Activated CD4-positive, alpha-beta T cell treated with anti-CD3 and anti-CD28 coated beads, Interleukin-2, amount 50 U/mL, for 16 hours (primary cell): ENCODE results near the gene CIAO2A.
"Not testable (repeated sequence)": the region's sequence is repeated elsewhere in the genome, so short reads cannot be mapped to it uniquely, and the experiment has no call there.

Source experiments
- DNase-seq: peaks from one replicate; pipeline ENCODE4 v3.0.0-alpha.2; 2020

Gene CIAO2A

DNA sequence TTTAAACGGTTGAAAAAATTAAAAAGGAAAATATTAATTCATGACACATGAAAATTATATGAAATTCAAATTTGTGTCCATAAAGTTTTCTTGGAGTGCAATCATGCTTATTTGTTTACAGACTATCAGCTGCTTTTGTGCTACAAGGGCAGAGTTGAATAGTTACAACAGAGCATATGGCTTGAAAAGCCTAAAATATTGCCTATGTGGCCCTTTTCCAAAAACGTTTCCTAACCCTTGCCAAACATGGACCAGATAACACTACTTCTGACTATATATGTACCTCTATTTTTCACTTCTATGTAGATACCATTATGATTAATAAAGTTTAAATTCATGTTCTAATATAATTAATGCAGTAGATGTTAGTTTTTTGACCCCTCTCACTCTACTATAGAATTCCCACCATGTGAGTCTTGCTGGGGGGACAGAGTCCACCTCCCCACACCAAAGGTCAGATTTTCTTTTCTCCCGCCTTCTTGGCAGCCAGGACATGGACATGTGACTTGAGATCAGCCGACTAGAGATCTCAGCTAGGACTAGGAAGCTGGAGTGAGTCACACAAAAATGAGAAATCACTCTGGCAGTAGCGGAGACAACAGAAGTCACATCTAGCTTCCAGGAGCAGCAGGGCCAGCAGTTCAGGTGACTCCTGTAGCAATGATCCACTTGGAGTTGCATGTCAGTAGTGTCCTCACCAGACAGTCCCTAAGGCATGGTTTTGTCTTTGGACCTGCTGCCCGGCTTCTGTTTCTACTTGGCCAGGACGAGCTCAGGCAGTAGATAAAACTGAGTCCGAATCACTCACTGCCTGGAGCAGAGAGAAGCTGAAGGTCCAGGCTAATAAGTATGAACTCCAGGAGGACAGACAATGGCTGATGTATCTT, 22.4 kb downstream of the CIAO2A start:
- no peak for DNase-seq

DNA sequence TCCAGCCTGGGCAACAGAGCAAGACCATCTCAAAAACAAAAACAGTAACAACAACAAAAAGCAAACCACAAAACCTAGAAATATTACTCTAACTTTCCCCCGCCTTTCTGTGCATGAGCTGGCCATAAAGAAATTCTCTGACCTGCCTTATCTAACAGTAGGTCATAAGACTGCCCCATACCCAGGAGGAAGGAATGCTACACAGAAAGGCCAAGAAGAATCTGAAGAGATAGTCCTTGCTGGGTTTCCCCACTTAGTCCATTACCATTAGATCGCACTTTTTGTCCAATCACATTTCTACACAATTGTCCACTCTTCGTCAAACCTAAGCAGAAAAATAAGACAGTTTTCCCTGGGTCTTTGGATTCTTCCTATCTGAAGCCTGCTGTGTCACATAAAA, 23.5 kb downstream of the CIAO2A start:
- no peak for DNase-seq

DNA sequence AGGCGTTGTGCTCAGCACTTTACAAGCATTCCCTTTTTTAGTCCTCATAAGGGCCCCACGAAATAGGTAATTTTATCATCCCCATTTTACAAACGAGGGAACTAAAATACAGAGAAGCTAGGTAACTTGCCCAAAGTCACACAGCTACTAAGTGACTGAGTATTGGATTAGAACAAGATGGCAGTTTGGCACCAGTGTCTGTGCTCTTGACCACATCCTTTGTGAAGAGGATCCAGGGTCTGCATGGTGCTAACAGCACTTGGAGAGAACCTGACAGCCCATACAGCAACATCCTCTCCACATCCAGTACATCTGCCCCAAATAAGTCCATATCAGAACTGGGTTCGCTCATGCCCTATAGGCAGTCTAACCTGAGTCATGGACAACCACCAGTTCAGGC, 25.5 kb downstream of the CIAO2A start:
- DNase-seq, result no peak

DNA sequence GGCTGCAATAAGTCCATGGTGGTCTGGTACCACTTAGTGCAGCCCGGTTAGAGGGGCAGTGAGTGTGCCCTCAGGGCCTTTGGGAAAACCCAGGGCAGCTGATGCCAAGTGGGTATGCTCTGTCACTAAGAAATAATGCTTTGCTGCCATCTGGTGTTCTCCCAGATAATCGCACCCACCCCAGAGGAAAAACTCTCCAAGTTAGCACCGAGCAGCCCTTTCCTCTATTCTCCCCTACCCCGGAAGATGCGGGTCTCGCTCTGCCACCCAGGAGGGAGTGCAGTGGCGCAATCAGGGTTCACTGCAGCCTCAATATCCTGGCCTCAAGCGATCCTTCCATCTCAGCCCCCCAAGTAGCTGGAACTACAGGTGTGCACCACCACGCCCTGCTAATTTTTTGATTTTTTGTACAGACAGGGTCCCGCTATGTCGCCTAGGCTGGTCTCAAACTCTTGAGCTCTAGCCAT, 26.0 kb downstream of the CIAO2A start:
- DNase-seq, result peak; percentile 80

DNA sequence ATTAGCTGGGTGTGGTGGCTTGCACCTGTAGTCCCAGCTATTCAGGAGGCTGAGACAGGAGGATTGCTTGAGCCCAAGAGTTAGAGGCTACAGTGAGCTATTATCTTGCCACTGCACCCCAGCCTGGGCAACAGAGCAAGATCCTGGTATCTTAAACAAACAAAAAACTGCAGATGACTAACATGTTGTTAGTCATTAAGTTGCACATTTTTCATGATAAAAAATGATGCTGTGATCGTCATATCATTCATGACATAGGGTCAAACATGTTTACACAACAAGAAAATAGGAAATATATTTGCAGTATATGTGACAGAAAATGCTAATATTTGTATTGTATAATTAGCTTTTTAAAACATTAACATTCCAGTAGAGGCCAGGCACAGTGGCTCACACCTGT, 27.2 kb downstream of the CIAO2A start:
- no peak for DNase-seq

DNA sequence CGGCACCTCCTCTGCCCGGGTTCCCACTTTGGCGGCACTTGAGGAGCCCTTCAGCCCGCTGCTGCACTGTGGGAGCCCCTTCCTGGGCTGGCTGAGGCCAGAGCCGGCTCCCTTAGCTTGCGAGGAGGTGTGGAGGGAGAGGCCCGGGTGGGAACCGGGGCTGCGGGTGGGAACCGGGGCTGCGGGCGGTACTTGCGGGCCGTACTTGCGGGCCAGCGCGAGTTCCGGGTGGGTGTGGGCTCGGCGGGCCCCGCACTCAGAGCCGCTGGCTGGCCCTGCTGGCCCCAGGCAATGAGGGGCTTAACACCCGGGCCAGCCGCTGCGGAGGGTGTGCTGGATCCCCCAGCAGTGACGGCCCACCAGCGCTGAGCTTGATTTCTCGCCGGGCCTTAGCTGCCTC, 32.9 kb downstream of the CIAO2A start:
- DNase-seq, result no peak

DNA sequence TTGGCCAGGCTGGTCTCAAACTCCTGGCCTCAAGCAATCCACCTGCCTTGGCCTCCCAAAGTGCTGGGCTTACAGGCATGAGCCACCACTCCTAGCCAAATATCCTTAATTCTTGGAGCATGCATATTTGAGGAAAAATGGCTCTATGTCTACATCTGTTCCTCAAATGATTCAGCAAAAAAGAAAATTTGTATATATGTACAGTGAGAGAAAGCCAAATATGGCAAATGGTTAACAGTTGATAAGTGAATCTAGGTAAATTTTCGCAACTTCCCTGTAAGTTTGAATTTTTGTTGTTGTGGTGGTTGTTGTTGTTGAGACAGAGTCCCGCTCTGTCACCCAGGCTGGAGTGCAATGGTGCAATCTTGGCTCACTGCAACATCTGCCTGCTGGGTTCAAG, 34.5 kb downstream of the CIAO2A start:
- DNase-seq, result not testable (repeated sequence)

DNA sequence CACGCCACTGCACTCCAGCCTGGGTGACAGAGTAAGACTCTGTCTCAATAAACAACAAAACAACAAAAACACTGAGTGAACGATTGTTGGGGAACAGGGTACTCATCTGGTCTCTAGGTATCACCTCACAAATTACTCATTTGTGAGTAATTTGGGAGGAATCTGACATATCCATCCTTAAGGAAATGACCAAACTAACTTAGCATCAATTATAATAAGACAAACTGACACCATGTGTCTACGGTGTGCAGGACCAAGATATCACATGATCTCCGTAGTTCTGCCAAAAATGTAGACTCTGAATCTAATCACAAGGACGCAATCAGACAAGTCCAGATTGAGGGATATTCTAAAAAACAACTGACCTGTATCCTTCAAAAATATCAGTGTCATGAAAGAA, 35.4 kb downstream of the CIAO2A start:
- DNase-seq, result no peak

DNA sequence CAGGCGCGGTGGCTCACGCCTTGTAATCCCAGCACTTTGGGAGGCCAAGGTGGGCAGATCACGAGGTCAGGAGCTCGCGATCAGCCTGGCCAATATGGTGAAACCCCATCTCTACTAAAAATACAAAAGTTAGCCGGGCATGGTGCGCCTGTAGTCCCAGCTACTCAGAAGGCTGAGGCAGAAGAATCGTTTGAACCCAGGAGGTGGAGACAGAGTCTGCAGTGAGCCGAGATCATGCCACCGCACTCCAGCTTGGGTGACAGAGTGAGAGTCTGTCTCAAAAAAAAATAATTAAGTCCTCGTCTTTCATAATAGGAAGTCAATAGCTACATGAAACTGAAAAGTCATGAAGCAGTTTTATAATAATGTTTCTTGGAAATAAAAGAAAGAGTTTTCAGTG, 40.0 kb downstream of the CIAO2A start:
- DNase-seq, result not testable (repeated sequence)

DNA sequence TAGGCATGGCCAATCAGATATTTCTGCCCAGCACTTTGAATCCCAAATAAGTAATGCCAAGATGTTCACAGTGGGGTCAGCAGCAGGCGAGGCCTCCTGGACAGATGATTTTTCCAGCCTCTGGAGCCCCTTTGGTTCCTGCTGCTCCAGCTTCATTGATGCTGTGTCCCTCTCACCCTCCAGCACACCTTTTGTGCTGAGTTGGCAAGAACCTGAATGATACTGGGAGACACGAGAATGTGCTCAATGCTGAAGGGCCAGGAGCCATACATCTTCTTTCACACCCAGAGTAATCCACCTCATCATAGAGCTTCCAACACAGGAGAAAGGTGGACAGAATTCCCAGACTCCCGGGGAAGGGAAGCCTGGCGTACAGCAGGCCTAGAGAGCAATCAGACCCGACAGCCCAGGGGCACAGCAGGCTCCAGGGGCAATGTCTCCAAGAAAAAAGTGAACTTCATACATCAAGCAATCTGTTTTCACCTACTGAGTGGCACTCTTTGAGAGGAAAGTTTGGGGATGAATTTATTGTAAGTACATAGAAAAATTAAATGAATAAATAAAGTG, 40.6 kb downstream of the CIAO2A start:
- DNase-seq, result no peak

DNA sequence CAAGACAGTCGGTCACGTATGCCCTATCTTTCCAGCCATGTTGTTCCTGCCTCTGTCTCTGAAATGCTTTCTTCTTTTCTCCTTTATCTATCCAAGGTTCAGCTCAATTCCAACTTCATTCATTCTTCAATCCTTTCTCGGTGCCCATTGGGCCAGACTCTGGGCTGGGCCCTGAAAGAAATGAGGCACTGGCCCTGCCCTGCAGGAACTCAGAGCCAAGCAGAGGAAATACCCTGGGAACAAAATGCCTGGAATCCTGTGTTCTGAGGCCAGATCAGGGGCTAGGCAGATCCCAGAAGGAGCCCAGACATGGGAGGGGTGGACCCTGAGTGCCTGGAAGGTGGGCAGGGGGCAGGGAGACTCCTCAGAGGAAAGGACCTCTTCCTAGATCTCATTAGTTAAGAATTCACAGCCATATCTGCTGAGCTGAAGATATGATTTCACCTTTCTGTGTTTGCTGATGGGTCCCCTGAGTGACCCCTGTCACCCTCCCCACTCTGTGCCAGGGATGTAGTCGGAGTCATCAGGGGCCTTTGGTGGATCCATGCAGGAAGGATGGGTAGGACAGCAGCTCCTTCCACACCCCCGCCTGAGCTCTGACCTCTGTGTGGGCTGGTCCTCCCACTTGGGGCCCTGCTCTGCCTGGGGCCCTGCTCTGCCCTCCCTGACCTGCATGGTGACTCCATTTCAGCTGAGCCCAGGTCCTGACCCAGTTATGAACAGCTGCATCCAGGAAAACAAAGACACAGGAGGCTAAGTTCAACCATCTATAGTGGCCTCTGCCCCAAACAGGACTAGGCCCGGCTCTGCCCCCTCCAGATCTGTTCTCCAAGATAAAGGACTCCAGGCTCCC, 42.0 kb downstream of the CIAO2A start:
- DNase-seq, result no peak

DNA sequence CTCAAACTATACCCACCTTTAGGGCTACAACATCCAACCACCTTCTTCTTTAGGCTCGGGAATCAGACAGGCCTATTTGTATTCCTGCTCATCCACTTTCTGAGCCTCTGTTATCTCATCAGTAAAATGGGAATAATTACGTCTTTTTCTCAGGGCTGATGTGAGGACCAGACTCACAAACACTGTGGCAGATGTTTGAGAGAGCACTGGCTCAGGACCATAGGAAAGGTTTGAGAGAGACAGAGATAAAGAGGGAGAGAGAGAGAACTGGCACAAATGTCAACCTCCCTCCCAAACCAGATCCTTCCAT, 42.6 kb downstream of the CIAO2A start:
- DNase-seq, result no peak

DNA sequence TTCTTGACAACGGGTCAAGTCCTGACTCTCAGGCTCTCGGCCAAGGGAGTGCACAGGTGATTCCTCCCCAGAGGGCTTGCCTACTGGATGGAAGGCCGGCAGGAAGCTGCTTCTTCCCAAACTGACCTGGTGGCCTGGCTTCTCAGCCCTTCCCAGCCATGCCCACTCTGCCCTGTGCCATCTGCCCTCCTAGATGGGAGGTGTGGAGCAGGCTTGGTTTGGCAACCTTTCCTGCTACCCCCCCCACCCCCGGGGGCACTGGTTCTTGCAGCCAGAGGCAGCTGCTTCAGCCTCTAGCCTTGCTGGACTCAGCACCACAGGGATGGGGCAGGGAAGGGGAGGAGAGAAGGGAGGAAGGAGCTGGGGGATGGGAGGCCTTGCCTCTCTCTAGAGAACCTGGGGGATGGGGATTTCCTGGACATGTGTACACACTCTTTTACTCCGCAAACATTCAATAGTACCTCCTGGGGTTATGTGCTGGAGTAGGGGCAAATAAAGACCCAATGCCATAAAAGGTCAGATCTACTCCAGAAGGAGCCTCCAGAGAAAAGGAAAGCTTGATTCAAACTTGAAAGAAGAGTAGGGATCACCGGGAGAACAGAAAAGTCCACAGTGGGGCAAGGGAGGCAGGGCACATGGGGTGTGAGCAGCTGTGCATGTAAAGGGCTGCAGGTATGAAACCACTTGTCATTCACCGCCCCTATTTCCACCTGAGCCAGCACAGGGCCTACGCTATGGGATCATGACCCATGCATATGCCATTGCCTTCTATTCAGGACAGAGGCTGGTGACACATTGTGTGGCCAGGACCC, 43.2 kb downstream of the CIAO2A start:
- no peak for DNase-seq

DNA sequence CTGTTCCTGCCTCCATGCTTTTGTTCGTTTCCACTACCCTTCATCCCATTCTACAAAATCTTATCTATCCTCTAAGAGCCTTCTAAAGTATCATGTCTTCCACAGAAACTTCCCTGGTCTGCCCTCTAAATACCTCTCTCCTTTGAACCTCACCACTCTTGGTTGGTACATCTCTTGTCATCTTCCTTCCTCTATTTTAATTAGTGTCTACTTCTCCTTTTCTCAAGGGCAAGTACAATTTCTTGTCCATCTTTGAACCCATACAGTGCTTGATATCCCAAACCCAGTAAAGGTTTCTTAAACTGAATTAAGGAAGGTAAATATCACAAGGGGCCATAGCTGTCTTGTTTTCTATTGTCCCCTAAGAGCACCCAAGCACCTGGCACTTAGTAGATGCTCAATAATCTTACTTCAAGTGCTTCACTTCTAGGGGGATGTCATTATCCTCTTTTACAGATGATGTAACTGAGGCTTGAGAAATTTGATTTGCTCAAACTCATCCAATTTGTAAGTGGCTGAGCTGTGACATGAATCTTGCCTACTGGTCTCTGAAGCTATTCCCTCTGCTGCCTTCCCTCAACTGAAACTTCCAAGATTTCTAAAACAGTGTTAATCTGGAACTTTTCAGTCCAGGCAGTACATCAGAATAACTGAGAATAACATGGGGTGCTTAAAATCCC, 44.7 kb downstream of the CIAO2A start:
- no peak for DNase-seq

DNA sequence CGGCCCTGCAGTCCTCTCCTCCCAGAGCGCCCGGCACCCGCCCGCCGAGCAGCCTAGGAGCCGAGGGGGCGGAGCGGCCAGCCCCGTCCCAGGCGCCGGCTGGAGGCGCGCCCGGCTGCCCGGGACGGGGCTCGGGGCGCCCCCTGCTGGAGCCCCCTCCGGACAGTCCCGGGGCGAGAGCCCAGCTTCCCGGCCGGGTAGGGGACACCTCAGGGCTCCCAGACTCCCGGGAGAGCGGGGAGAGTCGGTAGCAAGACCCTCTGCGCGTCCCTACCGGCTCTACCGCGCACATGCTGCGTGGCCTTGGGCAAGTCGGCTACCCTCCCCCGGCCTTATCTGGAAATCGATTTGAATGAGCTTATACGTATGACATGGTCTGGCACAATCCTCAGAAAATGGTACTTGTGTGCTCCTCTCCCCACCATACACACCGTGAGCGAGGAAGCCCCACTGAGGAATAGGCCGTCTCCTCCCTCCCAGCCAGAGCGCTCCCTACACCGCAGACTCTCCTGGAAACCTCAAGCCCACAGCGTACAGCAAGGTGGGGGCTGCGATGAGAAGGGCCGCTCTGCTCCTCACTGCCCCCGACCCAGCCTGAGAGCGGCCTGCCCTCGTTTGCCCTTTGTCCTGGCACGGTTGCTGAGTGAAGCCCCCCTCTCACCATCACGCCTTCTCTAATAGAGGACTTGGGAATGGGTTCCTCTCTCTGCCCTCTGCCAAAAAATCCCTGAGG, 47.1 kb downstream of the CIAO2A start, which contains the start of gene DAPK2:
DAPK2 (minus strand) TSS at position 65 of the 733 bp plus-strand sequence. CDS start 6,224 bp downstream, outside the sequence.
- DNase-seq, result peak; percentile 62

DNA sequence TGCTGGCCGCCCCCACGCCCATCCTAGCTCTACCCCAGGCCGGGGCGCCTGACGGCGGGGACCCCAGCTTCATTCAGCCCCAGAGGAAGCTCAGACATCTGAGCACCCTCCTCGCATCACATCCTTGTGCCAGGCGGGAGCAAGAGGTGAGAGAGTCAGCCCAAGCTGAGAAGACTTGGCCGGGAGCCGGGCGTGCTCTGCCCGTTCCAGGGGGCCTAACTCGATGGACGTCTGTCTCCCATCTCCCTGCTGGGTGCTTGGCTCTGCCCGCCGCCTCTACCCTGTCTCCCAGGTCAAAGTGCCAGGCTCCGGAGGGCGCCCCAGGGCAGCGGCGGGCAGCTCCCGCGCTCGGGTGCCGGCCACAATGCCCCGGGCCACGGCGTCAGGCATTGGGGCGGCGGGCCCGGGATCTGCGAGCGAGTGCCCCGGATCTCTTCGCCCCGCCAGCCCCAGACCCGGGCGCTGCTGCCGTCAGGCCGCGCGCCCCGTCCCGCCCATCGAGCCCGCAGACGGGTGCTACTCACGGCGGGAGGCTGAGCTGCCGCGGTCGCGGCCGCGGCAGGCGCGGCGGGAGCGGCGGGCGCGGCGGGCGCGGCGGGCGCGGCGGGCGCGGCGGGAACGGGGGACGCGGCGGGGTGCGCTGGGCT, 47.7 kb downstream of the CIAO2A start:
- DNase-seq, result peak; percentile 22

DNA sequence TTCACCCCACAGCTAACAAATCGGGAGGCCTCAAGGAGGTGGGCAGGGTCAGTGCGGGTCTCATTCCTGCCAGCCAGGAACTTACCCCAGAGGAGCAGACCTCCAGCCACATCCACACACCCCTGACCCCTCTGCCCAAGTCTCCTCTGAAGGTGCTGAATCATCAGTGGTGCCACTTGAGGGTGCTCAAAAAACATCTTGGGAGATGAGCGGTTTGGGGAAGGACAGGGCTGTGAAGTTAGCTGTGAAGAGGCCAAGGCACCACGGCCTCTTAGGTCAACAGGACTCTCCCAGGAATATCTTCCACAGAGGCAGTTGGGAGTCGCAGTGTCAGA, 48.6 kb downstream of the CIAO2A start:
- no peak for DNase-seq

DNA sequence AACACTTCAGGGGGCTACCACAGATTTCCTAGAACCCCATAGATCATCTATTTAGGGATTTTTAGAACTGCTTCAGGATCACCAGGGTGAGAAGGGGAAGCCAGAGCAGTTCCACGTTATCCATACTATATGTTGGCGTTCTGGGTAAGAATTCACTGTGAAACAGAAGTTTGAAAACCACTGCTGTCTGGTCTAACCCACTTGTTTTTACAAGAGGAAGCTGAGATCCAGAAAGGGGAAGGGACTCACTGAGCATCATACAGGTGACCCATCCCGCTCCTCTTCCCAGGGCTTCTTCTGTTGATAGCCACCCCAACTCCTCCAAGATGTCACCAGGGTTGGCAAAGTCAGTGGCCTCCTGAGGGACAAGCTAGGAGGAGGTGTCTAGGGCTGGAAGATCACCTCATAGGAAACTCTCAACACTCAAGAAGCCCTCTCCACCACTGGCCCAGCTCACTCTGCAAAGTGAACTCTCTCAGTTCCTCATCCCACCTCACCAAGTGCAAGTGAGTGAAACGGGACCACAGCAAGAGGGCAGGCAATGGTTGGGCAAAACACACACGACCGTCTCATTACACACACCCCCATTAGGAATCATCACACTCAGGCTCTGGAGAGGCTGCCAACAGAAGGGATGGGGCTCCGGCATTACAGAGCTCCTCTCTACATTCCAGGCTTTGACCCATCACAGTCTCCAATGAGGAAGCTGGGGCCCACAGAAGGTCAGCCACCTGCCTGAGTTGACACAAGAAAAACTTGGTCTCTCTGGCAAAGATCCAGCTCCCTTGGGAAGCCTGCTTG, 49.1 kb downstream of the CIAO2A start:
- no peak for DNase-seq

DNA sequence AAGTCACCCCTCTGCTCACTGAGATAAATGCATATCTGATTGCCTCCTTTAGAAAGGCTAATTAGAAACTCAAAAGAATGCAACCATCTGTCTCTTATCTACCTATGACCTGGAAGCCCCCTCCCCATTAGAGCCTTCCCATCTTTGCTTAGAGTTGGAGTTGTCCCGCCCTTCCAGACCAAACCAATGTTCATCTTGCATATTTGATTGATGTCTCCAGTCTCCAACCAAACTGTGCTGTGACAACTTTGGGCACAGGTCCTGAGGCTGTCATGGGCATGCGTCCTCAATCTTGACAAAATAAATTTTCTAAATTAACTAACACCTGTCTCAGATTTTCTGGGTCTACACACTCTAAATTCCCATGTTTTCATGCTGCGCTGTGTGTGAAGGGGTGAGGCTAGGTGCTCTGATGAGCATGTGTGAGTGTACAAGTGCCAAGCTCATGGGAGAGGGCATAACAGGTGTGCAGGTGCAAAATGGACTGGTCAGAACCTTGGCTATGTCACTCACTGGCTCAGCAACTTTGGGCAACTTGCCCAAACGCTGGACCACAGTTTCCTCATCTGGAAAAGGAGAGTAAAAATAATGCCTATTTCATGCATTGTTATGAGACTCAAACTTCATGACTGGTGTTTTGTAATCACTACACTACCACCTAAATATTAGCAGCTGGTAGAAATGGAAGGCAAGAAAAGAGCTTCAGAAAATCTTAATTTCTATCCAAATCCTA, 54.6 kb downstream of the CIAO2A start:
- no peak for DNase-seq
